Epidermal melanocyte (primary cell): Measurements from ENCODE around the gene ADGRE2.
A peak's percentile ranks its signal among the peaks of the same experiment; 100 is the strongest.

Source experiments
- DNase-seq: peaks from one replicate; pipeline ENCODE4 v3.0.0; 2011; ENCODE audit warnings: low spot score; ENCODE audit not compliant: insufficient read length

The ADGRE2 gene

DNA sequence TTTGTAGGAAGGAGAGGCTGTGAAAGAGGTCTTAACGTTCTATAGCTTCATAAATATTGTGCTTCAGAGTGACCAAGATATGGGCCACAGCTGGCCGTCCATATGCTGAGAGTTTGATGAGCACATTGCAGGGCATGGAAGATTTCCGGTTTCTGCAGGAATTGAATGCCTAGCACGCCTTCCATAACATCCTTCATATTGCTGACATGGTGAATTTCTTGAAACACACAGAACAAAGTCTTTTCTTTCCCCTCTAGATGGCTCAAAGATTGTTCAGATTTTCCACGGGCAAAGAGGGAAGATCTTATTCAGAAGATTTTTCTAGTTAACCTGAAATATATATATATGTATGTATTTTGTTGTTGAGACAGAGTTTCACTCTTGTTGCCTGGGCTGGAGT lies 42.4 kb downstream of the ADGRE2 start:
- no peak for DNase-seq

DNA sequence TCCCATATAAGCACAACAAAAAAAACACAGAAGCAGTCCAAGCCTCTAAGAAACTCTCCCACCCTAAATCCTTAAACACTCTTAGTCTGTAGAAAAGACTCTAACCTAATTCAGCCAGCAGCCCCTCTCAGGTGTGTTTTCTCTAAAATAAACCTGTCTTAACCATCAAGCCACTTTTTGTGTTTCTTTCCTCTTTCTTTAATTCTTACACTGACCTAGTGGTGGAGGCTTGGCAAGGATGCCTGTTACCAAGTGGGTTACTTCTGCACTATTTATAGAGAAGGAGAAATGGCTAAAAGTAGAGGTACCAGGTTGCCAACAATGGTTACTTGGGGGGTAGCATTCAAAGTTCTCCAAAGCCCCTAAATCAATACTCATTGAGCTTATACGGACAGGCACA lies 44.8 kb downstream of the ADGRE2 start:
- DNase-seq: no peak

DNA sequence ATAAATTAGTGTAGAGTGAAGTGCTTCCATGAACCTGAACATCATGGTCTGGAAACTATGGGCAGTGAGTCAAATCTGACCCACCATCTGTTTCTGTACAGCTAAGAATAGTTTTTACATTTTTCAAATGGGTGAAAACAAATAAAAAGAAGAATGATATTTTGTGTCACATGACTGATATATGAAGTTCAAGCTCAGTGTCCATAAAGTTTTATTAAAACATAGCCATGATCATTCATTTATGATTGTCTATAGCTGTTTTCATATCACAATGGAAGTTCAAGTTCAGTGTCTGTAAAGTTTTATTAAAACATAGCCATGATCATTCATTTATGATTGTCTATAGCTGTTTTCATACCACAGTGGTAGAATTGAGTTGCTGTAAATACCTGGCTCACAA lies 45.9 kb downstream of the ADGRE2 start:
- DNase-seq: no peak

DNA sequence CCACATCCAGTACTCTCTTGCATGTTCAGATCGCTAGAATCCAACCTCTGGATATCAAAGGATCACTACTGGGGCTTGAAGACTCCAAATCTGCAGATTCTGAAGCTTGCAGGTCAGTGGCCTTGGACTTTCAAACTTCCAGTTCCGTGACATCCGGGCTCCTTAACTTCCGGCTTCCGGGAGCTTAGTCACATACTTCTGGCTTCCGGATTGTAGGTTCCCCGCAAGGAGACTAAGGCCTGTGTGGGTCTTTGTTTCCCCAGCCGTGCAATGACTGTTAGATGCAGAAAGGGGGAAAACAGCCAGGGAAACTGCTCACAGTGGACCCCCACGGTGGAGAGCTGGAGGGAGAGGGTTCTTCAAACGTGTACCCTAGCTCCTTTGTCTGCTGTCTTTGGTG lies 47.2 kb downstream of the ADGRE2 start:
- no peak for DNase-seq

DNA sequence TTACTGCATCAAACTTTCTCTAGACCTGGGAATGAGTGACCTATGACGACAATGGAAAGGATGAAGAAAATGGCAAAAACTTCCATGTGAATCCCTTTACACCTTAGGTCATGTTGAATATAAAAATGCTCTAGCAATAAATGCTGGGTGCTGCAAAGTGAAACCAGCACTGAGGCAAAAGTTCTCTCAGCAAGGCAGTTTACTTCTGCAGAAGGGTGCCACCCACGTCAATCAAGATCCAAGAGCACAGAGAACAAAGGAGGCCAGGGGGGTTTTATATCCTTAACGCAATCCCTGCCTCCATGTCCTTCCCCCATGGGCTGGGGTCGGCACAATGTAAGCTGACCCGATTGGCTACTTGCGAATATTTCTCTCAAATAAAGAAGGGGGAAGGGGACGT lies 49.8 kb downstream of the ADGRE2 start:
- DNase-seq: no peak

DNA sequence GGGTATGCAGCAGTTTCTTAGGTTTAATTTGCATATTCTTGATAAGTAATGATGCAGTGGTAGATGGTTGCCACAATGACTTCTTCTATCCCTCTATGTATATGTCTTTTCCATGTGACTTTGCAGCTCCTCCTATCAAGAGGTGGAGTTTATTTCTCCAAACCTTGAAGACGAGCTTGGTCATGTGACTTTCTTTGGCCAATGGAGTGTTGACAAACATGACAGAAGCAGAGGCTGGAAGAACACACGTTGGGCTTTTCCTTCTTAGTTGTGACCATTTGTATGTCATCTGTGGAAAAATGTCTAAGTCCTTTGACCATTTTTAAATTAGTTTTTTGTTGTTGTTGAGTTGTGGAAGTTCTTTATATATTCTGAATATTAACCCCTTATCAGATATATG lies 56.2 kb downstream of the ADGRE2 start:
- DNase-seq: no peak

DNA sequence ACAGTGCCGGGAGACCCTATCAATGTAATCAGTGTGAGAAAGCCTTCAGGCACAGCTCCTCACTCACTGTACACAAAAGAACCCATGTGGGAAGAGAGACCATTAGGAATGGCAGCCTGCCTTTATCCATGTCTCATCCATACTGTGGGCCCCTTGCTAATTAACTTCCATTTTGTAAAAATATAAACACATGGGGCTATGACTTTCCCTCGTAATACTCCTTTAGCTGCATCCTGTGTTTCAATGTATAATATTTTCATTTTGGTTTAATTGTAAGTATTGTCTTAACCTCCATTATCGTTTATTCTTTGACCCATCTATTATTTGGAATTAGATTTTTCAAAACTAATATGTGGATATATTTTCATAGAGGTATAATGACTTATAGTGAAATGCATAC lies 59.2 kb downstream of the ADGRE2 start:
- DNase-seq: no peak

DNA sequence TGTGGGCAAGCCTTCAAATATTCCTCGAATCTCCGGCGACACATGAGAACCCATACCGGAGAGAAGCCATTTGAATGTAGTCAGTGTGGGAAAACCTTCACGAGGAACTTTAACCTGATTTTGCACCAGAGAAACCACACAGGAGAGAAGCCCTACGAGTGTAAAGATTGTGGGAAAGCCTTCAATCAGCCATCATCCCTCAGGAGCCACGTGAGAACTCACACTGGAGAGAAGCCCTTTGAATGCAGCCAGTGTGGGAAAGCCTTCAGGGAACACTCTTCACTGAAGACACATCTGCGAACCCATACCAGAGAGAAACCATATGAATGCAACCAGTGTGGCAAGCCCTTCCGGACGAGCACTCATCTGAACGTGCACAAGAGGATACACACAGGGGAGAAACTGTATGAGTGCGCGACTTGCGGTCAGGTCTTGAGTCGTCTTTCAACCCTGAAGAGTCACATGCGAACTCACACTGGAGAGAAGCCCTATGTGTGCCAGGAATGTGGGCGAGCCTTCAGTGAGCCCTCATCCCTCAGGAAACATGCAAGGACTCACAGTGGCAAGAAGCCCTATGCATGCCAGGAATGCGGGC lies 59.7 kb downstream of the ADGRE2 start:
- no peak for DNase-seq

DNA sequence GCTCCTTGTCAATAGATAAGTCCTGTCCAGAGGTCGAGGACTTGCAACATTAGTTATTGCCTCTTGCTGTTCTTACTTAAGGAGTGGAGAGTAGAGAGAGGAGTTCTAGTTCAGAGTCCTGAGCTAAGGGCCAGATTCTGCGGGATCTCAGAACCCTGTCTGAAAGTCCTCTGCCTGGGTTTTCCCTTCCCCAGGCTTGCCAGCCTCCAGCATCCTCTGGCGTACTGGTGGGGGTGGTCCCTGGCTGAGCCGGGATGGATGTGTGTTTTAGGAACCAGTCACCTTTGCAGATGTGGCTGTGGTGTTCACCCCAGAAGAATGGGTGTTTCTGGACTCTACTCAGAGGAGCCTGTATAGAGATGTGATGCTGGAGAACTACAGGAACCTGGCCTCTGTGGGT lies 62.5 kb downstream of the ADGRE2 start:
- DNase-seq: no peak

DNA sequence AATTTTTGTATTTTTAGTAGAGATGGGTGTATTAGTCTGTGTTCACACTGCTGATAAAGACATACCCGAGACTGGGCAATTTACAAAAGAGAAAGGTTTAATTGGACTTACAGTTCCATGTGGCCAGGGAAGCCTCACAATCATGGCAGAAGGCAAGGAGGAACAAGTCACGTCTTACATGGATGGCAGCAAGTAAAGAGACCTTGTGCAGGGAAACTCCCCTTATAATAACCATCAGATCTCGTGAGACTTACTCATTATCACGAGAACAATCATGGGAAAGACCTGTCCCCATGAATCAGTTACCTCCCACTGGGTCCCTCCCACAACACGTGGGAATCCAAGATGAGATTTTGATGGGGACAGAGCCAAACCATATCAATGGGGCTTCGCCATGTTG lies 73.9 kb downstream of the ADGRE2 start:
- no peak for DNase-seq

DNA sequence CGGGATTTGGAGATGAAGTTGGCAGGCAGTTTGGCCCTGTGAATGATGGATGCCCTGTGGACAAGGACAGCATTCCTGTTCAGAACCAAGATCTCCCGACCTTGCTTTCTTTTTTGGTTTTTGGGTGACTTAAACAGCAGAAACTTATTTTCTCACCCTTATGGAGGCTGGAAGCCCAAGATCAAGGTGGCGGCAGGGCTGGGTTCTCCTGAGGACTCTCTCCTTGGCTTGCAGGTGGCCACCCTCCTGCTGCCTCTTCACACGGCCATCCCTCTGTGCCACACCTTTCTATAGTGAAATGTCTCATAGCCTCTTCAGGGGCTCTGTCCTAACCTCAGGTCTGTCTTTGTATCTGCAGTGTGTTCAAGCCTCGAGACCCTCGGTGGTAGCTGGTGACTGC lies 74.5 kb downstream of the ADGRE2 start:
- no peak for DNase-seq

DNA sequence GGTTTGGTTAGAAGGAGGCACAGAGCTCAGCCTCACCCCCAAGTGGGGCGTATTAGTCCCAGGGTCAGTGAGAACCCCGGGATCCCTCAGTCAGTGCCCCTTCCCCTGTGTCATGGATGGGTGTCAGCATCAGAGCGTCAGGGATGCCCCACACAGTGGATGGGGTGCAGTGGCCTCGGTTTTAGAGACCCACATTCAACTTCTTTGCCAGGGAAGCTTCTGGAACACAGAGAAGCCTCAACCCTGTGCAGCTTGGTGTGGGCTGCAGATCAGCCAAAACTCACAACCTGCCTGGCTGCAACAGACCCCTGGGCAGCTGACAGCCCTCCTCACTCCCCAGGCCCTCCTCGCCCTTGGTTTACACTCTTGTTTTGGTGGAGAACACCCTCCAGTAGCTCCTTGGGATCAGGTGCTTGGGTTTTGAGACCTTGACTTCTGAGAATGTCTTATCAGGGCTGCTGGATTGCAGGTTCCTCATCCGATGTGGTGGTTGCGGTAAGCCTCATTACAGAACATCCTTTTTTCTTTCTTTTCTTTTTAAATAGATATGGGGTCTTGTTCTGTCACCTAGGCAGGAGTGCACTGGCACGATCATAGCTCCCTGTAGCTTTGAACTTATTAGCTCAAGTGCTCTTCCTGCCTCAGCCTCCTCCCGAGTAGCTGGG lies 77.5 kb downstream of the ADGRE2 start:
- no peak for DNase-seq

DNA sequence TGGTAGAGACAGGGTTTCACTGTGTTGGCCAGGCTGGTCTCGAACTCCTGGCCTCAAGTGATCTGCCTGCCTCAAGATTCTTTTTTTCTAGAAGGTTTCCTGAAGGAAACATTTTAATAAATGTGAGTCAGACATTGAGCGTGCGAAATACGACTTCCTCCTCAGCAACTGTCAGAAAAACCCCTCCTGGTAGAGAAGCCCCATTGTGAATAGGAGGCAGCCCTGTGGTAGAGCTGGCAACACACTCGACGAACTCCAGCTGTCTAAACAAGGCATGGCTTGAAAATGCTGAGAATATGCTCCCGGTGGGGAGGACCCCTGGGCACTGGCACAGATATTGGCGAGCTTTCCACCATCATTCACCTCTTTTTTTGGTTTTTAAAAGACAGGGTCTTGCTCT lies 78.7 kb downstream of the ADGRE2 start:
- no peak for DNase-seq

DNA sequence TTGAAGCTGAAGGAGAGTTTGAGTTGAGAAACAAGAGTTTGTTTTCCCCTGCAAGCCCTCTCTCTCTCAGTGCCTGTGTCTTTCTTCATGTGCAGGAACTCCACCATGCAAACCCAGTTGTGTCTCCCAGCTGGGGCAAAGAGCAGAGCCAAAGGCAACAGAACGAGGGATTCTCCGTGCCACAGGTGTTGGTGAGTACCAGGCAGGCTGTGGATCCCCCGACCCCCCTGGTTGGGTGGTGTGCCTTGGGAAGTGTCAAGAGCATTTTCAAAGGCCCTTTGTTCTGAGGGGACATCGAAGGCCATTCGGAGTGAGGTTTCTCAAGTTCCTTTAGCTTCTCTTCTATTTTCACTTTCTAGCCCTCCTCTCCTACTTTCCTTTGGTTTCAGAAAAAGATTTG lies 82.9 kb downstream of the ADGRE2 start:
- no peak for DNase-seq

DNA sequence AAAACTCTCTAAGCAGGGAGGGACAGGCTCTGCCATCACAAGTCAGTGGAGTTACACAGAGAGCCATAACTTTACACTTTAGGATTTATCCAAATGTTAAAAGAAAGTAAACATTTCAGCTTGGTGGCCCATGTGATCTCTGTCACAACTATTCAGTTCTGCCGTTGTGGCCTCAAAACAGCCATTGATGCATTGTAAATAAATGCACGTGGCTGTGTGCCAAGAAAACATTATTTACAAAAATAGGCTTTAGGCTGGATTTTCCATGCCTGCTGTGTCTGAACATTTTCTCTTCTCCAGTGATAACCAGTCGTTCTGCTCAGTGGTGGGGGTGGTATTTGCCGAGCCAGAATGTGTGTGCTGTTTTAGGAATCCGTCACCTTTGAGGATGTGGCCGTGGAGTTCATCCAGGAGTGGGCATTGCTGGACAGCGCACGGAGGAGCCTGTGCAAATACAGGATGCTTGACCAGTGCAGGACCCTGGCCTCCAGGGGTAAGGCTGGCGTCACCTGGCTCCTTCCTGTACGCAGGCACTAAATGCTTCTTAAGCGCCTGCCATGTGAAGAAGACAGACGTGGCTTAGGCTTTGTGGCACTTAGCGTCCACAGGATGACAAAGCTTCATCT lies 83.6 kb downstream of the ADGRE2 start:
- DNase-seq: no peak

DNA sequence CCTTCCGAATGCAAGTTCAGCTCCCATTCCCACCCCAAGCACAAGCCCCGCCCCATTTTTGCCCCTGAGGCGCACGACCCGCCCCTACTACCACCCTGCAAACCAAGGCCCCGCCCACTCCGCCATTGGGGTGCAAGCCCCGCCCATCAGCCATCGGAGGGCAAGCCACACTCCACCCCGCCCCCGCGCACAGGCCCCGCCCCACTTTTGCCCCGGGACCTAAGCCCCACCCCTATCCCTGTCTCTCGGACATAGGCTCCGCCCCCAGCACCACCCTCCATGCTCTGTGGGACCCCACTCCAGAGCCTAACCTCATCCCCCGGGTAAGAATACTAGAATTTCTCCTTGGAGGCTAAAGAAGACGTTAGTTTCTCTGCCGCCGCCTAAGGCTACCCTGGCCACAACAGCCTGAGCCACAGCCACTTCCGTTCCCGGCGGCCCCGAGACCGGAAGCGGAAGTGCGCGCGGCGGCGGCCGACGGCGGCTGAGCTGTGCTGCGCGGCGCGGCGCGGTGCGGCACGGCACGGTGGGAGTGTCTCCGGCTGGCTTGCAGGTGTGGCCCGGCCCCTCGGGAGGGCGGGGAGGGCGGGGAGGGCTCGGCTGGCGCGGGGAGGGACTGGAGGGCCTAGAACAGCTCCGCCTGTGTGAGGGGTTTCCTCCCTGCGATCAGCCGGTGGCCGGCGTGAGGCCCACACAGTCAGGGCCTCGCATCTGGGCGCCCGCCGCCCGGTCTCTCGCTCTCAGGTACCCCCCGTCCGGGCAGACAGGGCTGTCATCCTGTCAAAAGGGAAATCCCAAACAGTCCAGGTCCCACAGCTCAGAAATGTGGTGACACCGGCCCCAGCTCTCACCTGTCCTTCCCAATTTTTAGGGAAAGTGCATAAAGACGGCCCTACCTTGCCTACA lies 88.5 kb downstream of the ADGRE2 start, which contains the start of gene ZNF333:
Gene ZNF333 (plus strand): TSS at position 451 of the 906 bp plus-strand sequence. CDS start 3,444 bp downstream, outside the sequence.
- peak; percentile 80 for DNase-seq

DNA sequence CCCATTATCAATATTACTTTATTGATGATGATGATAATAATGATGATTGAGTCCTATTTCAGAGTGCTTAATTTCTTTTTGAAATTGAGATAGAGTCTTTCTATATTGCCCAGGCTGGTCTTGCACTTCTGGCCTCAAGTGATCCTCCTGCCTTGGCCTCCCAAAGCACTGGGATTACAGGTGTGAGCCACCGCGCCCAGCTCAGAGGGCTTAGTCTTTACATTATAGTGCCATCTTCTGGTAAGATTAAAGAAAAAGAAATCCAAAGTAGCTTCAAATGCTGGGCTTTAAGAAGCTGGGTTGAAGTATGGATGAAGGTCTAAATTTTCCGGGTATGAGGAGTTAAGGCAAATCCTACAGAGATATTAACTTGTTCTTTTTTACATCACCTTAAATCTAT lies 91.9 kb downstream of the ADGRE2 start:
- DNase-seq: no peak

DNA sequence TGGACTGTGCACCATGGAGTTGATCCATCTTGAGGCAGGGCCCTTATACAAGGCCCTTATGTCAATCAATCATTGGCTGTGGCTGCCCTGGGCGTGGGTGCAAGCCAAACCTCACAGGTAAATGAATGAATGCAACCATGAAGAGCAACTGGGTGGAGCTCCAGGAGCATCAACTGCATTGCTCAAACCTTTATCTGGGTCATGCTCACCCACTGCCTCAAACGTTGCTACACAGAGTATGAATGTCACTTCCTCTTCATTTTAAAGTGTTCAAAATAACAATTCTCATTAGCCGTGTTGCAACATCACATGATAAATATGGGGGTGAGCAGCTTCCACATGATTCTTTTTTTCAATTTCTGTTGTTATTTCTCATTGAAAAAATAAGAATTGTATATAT lies 94.9 kb downstream of the ADGRE2 start:
- DNase-seq: no peak
